D721Med (cell line): ENCODE data around the gene RLF.
"Not testable (repeated sequence)": the region's sequence is repeated elsewhere in the genome, so short reads cannot be mapped to it uniquely, and the experiment has no call there.

Experiments
- DNase-seq: peaks from one replicate; pipeline ENCODE4 v3.0.0; 2011; ENCODE audit warnings: low spot score; ENCODE audit not compliant: insufficient read length
- FAIRE-seq: peaks from 2 replicates; lab custom pipeline; 2011; peaks lifted over from hg19 to GRCh38; lab: Jason Lieb, UNC
- TF ChIP-seq, protein P1 (sequence below): IDR thresholded peaks from 2 replicates; pipeline ENCODE4 v1.5.1; 2012; ENCODE audit warnings: mild to moderate bottlenecking, control low read depth; ENCODE audit not compliant: insufficient read depth; ENCODE audit errors: missing control alignments

RLF gene

DNA sequence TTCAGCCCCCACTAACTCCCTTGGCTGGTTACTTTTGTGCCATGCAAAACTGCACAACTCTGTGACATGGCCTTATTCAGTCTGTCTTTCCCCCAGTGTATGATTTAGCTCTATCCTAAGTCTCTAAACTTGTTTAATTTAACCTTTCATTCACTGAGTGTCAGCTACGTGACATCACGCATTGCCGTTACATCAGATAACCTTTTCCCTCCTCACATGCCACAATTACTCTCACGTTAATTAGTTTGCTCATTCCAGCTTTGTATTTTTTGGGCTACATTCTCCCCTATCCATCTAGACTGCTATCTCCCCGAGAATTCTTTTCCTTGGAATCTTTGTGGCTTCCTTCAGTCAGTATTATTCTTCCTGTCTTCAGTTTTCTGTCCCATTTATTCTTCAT lies 57.1 kb downstream of the RLF start:
- TF ChIP-seq, protein P1, sequence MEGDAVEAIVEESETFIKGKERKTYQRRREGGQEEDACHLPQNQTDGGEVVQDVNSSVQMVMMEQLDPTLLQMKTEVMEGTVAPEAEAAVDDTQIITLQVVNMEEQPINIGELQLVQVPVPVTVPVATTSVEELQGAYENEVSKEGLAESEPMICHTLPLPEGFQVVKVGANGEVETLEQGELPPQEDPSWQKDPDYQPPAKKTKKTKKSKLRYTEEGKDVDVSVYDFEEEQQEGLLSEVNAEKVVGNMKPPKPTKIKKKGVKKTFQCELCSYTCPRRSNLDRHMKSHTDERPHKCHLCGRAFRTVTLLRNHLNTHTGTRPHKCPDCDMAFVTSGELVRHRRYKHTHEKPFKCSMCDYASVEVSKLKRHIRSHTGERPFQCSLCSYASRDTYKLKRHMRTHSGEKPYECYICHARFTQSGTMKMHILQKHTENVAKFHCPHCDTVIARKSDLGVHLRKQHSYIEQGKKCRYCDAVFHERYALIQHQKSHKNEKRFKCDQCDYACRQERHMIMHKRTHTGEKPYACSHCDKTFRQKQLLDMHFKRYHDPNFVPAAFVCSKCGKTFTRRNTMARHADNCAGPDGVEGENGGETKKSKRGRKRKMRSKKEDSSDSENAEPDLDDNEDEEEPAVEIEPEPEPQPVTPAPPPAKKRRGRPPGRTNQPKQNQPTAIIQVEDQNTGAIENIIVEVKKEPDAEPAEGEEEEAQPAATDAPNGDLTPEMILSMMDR, result no peak
- DNase-seq (no peak), FAIRE-seq (no peak)

DNA sequence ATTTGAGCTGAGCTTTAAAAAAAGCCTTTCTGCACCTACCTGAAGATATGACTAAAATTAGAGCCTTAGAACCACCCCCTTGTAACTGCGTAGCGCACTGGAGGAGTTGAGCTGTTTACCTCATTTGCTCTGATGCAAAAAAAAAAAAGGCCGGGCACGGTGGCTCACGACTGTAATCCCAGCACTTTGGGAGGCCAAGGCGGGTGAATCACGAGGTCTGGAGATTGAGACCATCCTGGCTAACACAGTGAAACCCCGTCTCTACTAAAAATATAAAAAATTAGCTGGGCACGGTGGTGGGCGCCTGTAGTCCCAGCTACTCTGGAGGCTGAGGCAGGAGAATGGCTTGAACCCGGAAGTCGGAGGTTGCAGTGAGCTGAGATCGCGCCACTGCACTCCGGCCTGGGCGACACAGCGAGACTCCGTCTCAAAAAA lies 60.3 kb downstream of the RLF start:
- FAIRE-seq, DNase-seq: not testable (repeated sequence)

DNA sequence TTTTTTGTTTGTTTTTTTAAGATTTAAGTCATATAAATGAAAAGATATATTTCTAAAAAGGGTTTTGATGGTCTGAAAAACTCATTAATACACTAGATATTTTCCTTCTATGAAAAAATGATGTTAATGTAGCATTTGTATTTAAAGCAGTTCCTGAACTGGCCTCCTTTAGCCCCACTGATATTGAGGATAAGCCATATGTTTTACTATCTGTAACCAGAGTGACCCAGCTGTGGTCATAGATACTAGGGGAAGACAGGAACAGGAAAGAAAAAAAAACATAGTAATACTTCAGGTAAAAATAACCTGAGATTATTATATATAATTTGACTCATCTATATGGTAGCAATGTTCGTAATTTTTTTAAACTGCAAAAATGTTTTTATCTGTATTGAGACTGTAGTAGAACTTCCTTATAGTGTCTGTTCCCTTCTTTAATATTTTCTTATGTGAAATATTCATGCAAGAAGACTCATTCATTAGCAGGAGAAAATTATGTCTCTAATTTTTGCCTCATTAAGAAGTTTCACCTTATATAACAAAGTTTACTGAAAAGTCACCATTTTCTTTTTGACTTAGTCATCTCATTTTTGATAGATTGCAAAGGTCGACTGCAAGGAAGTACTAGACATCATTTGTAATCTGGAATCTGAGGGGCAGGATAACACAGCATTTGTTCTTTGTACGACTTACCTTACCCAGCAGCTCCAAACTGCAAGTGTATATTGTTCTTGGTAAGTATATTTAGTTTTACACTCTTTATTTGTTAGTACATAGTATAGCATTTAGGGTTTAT lies 61.0 kb downstream of the RLF start:
- TF ChIP-seq, protein P1, result no peak
- no peak for DNase-seq
- no peak for FAIRE-seq

DNA sequence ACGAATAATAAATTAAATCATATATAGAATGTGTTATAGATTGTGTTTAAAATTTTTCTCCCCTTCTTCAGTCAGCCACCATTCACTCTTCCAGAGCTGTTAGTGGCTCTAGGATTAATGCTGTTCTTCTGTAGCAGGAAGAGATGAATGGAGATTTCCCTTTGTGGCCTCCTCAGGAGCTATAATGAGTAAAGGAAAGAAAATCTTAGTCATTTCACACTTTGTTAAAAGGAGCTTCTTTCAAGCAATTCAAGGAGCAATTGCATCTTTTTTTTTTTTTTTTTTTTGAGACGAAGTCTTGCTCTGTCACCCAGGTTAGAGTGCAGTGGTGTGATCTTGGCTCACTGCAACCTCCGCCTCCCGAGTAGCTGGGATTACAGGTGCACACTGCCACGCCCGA lies 62.9 kb downstream of the RLF start:
- DNase-seq (no peak), FAIRE-seq (no peak)
- TF ChIP-seq, protein P1, result no peak

DNA sequence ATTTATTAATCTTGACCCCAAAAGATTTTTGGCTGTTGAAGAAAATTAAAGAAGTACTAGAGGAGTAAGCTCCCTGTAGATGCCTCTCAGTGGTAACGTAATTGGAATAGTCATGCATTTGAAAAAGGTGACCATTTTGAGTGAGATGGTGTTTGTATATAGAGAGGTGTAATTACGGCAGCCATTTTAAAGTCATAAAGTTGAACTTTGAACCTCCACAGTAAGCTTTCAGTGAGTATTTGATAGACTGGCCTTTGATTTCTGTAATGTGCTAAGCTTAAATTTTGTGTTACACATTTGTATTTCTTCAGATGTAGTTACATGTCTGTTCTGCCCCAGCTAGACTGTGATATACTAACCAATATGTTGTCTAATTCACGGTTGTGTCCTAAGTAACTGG lies 65.0 kb downstream of the RLF start:
- TF ChIP-seq, protein P1, result no peak
- DNase-seq (no peak), FAIRE-seq (no peak)

DNA sequence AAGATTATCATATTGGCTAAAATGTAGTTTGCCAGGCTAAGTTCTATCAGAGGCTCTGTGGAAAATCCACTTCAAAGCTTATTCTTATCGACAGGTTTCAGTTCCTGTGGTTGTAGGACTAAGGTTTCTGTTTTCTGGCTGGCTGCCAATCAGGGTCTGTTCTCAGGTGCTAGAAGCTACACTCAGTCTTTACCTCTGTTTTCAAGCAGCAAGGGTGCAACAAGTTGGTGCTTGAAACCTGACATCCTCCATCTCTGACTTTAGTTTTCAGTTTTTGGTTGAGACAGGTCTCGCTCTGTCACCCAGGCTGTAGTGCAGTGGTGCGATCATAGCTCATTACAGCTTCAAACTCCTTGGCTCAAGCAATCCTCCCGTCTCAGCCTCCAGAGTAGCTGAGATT lies 71.3 kb downstream of the RLF start:
- TF ChIP-seq, protein P1, result no peak

DNA sequence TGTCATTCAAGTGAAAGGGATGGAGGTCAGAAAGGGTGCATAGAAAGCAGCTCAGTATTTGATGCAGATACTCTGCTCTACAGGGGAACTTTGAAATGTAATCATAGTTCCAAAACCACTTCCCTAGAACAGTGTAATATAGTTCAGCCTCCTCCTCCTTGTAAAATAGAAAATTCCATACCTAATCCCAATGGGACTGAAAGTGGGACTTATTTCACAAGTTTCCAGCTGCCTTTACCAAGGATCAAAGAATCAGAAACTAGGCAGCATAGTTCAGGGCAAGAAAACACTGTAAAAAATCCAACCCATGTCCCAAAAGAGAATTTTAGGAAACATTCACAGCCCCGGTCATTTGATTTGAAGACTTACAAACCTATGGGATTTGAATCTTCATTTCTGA lies 78.4 kb downstream of the RLF start:
- no peak for DNase-seq
- FAIRE-seq, result no peak
- TF ChIP-seq, protein P1, result no peak

More for the DNA sequence above, 71.3 kb downstream of the RLF start:
- DNase-seq, result no peak
- FAIRE-seq, result no peak
